HepG2 (cell line): Measurements from ENCODE around the gene PRSS36. TPM values are rescaled to one million over a fixed set of nuclear protein-coding genes. Genes with fewer than 3 reads are reported as not detected.
A peak's percentile ranks its signal among the peaks of the same experiment; 100 is the strongest.

Source experiments
- MED1 ChIP-seq: sonication (generic); formaldehyde crosslinking; IDR thresholded peaks from 2 replicates; pipeline ENCODE4 v1.4.0; 2020; ENCODE audit warnings: missing genetic modification reagents
- PAWR ChIP-seq: sonication (generic); formaldehyde crosslinking; IDR thresholded peaks from 2 replicates; pipeline ENCODE4 v1.4.0; 2020; ENCODE audit warnings: missing genetic modification reagents, mild to moderate bottlenecking, borderline replicate concordance
- PHF5A ChIP-seq: IDR thresholded peaks from one replicate; pipeline ENCODE4 v1.6.1; 2018; ENCODE audit warnings: low read depth, missing genetic modification reagents; ENCODE audit not compliant: unreplicated experiment
- SIN3A ChIP-seq: IDR thresholded peaks from 2 replicates; pipeline ENCODE4 v1.6.1; 2011; ENCODE audit warnings: low read depth, mild to moderate bottlenecking, control low read depth, low read length, borderline replicate concordance
- TMF1 ChIP-seq: sonication (generic); formaldehyde crosslinking; IDR thresholded peaks from 2 replicates; pipeline ENCODE4 v1.8.1; 2022; ENCODE audit warnings: low read depth, missing genetic modification reagents
- U2AF1 ChIP-seq: fragments of 200-400 bp; formaldehyde crosslinking; optimal IDR thresholded peaks from 2 replicates; pipeline ENCODE3; 2017; ENCODE audit warnings: mild to moderate bottlenecking, low read depth, low read length
- ZFP36 ChIP-seq: fragments of 150-350 bp; IDR thresholded peaks from 2 replicates; pipeline ENCODE4 v1.6.1; 2018; ENCODE audit warnings: borderline replicate concordance, low read length, low read depth; ENCODE audit not compliant: partially characterized antibody
- ZNF512 ChIP-seq: sonication (generic); formaldehyde crosslinking; IDR thresholded peaks from 2 replicates; pipeline ENCODE4 v1.4.0; 2020; ENCODE audit warnings: mild to moderate bottlenecking, missing genetic modification reagents
- ZNF713 ChIP-seq: sonication (generic); formaldehyde crosslinking; IDR thresholded peaks from 2 replicates; pipeline ENCODE4 v1.4.0; 2020; ENCODE audit warnings: mild to moderate bottlenecking, missing genetic modification reagents
- ZNF749 ChIP-seq: sonication (generic); formaldehyde crosslinking; IDR thresholded peaks from 2 replicates; pipeline ENCODE4 v1.8.0; 2022; ENCODE audit warnings: mild to moderate bottlenecking, missing genetic modification reagents, moderate library complexity, borderline replicate concordance
- ZNF780A ChIP-seq: sonication (generic); formaldehyde crosslinking; IDR thresholded peaks from 2 replicates; pipeline ENCODE4 v1.8.0; 2022; ENCODE audit warnings: mild to moderate bottlenecking, missing genetic modification reagents, moderate library complexity
- polyA plus RNA-seq, 8 experiments: library from polyadenylated mRNA; depleted of rRNA in 3 of 8; stranded (reverse) in 7 of 8; unstranded in 1 of 8; fragments of >200 nt; fragmentation: Illumina TruSeq in 4 of 8; extraction: Trizol in 4 of 8; gene quantifications; 2 replicates each; pipeline versions ENCODE4 v1.2.1 to v1.2.3, GENCODE V29; 2011 to 2016; ENCODE audit warnings: low read depth in 4 of 8, missing spikeins in 1 of 8, mixed read lengths in 1 of 8; ENCODE audit not compliant: insufficient read depth in 1 of 8
- total RNA-seq, 5 experiments: library from RNA; depleted of rRNA; stranded (reverse); fragments of >200 nt; fragmentation: Illumina TruSeq; extraction: Trizol; gene quantifications; 2 replicates each; pipeline ENCODE4 v1.2.3, GENCODE V29; 2016; ENCODE audit warnings: low read depth in 1 of 5
- TF ChIP-seq, protein P1 (sequence below), 2 experiments: sonication (generic) in 1 of 2; formaldehyde crosslinking in 1 of 2; IDR thresholded peaks; 2 replicates each; pipeline versions ENCODE4 v1.6.1 to v1.9.0; 2014 to 2022; ENCODE audit warnings: antibody characterized with exemption in 1 of 2, borderline replicate concordance in 1 of 2, inconsistent platforms in 1 of 2, low read depth in 1 of 2, missing genetic modification reagents in 1 of 2
- TF ChIP-seq, protein P2 (sequence below): IDR thresholded peaks from 2 replicates; pipeline ENCODE4 v1.6.1; 2016
- TF ChIP-seq, protein P3 (sequence below): sonication (generic); formaldehyde crosslinking; IDR thresholded peaks from 2 replicates; pipeline ENCODE4 v1.8.0; 2022; ENCODE audit warnings: missing genetic modification reagents, mild to moderate bottlenecking, moderate library complexity, borderline replicate concordance
- TF ChIP-seq, protein P4 (sequence below): sonication (generic); formaldehyde crosslinking; IDR thresholded peaks from 2 replicates; pipeline ENCODE4 v1.4.0; 2020; ENCODE audit warnings: missing genetic modification reagents, borderline replicate concordance

PRSS36 gene
- total and polyA plus RNA-seq, 2 of the 13 experiments (the other 11 are each of a cell fraction or from before 2014, with no cell fraction given), result 1.5 to 2.1 TPM

DNA sequence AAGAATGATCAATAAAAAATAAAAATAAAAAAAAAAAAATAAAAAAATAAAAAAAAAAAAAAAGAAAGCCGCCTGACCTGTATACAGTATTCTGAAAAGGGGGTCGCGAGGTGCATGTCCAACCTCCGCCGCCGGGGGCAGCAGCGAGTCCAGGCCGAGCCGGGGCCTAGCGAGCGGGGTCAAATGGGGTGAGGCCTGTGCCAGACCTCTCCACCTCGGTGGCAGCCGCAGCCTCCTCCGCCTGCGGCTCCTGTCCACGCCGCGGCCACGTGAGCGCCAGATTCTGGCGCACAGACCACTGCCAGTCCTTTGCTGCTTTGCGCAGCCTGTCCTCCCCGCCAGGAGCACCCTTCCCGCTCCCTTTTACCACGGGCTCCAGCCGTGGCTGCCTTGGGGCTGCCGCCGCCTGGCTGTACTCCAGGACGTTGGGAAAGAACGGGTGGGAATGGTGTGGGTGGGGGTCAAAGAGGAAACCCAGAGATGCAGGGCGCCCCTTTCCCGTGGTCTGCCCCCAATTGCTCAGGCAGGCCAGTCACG is 44.1 kb downstream of the PRSS36 start (continued):
- TF ChIP-seq, protein P1, sequence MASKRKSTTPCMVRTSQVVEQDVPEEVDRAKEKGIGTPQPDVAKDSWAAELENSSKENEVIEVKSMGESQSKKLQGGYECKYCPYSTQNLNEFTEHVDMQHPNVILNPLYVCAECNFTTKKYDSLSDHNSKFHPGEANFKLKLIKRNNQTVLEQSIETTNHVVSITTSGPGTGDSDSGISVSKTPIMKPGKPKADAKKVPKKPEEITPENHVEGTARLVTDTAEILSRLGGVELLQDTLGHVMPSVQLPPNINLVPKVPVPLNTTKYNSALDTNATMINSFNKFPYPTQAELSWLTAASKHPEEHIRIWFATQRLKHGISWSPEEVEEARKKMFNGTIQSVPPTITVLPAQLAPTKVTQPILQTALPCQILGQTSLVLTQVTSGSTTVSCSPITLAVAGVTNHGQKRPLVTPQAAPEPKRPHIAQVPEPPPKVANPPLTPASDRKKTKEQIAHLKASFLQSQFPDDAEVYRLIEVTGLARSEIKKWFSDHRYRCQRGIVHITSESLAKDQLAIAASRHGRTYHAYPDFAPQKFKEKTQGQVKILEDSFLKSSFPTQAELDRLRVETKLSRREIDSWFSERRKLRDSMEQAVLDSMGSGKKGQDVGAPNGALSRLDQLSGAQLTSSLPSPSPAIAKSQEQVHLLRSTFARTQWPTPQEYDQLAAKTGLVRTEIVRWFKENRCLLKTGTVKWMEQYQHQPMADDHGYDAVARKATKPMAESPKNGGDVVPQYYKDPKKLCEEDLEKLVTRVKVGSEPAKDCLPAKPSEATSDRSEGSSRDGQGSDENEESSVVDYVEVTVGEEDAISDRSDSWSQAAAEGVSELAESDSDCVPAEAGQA (IDR thresholded peaks at IDR 0.05; ENCODE audit: low read depth), result no peak
- TF ChIP-seq, protein P1 (CRISPR knock-in tag; IDR thresholded peaks at IDR 0.05; ENCODE audit: borderline replicate concordance), result peak; percentile 88; the same call in 1 of the 2 replicates
- TF ChIP-seq ZNF713, result 0 out of 2 replicates have a peak, but pooled peaks have one; percentile 75
- peak; percentile 98 for TF ChIP-seq MED1 (CRISPR knock-in tag)
- peak; percentile 39 for TF ChIP-seq U2AF1
- TF ChIP-seq ZNF749 (CRISPR knock-in tag), result peak; percentile 89; the same call in 1 of the 2 replicates
- TF ChIP-seq PHF5A (CRISPR knock-in tag), result peak; percentile 94
- TF ChIP-seq ZNF780A (CRISPR knock-in tag), result peak; percentile 89
- TF ChIP-seq TMF1 (CRISPR knock-in tag), result peak; percentile 96
- no peak for TF ChIP-seq PAWR (CRISPR knock-in tag)
- TF ChIP-seq, protein P2, sequence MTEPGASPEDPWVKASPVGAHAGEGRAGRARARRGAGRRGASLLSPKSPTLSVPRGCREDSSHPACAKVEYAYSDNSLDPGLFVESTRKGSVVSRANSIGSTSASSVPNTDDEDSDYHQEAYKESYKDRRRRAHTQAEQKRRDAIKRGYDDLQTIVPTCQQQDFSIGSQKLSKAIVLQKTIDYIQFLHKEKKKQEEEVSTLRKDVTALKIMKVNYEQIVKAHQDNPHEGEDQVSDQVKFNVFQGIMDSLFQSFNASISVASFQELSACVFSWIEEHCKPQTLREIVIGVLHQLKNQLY (CRISPR knock-in tag), result peak; percentile 100
- TF ChIP-seq ZFP36, result no peak
- TF ChIP-seq, protein P3, sequence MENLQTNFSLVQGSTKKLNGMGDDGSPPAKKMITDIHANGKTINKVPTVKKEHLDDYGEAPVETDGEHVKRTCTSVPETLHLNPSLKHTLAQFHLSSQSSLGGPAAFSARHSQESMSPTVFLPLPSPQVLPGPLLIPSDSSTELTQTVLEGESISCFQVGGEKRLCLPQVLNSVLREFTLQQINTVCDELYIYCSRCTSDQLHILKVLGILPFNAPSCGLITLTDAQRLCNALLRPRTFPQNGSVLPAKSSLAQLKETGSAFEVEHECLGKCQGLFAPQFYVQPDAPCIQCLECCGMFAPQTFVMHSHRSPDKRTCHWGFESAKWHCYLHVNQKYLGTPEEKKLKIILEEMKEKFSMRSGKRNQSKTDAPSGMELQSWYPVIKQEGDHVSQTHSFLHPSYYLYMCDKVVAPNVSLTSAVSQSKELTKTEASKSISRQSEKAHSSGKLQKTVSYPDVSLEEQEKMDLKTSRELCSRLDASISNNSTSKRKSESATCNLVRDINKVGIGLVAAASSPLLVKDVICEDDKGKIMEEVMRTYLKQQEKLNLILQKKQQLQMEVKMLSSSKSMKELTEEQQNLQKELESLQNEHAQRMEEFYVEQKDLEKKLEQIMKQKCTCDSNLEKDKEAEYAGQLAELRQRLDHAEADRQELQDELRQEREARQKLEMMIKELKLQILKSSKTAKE (CRISPR knock-in tag), result peak; percentile 97
- TF ChIP-seq SIN3A, result no peak; the same call in 1 of the 2 replicates
- TF ChIP-seq, protein P4, sequence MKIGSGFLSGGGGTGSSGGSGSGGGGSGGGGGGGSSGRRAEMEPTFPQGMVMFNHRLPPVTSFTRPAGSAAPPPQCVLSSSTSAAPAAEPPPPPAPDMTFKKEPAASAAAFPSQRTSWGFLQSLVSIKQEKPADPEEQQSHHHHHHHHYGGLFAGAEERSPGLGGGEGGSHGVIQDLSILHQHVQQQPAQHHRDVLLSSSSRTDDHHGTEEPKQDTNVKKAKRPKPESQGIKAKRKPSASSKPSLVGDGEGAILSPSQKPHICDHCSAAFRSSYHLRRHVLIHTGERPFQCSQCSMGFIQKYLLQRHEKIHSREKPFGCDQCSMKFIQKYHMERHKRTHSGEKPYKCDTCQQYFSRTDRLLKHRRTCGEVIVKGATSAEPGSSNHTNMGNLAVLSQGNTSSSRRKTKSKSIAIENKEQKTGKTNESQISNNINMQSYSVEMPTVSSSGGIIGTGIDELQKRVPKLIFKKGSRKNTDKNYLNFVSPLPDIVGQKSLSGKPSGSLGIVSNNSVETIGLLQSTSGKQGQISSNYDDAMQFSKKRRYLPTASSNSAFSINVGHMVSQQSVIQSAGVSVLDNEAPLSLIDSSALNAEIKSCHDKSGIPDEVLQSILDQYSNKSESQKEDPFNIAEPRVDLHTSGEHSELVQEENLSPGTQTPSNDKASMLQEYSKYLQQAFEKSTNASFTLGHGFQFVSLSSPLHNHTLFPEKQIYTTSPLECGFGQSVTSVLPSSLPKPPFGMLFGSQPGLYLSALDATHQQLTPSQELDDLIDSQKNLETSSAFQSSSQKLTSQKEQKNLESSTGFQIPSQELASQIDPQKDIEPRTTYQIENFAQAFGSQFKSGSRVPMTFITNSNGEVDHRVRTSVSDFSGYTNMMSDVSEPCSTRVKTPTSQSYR (CRISPR knock-in tag), result peak; percentile 64; the same call in 1 of the 2 replicates
- TF ChIP-seq ZNF512 (CRISPR knock-in tag), result no peak
